22Rv1 (cell line): ENCODE data around the gene MAP3K5.

ENCODE experiments used
- H3K27ac ChIP-seq: fragments of 450-650 bp; 2 replicates; pipeline ENCODE4 v1.5.1; 2017
- ZFX ChIP-seq: fragments of 450-650 bp; IDR thresholded peaks from 2 replicates; pipeline ENCODE4 v1.6.1; 2017; ENCODE audit warnings: antibody characterized with exemption, borderline replicate concordance
- TF ChIP-seq, protein P1 (sequence below): fragments of 450-650 bp; IDR thresholded peaks from 2 replicates; pipeline ENCODE4 v1.5.1; 2017; ENCODE audit warnings: mild to moderate bottlenecking

The MAP3K5 gene

DNA sequence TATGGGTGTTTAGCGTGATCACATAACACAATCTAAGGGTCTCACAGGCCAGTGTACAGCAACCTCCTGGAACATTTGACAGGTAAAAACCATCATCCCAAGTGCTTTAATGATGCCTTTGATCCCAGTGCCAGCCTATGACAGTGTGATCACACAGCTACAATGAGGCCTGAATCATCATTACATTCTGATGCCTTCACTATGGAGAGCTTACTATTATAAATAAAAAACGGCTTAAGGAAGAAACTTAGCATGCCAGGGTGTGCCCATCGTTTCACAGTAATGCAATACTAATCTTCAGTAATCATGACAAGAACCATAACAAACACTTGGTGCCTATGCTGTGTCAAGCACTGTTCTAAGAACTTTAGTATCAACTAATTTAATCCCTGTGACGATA, 253.4 kb downstream of the MAP3K5 start:
- TF ChIP-seq, protein P1, sequence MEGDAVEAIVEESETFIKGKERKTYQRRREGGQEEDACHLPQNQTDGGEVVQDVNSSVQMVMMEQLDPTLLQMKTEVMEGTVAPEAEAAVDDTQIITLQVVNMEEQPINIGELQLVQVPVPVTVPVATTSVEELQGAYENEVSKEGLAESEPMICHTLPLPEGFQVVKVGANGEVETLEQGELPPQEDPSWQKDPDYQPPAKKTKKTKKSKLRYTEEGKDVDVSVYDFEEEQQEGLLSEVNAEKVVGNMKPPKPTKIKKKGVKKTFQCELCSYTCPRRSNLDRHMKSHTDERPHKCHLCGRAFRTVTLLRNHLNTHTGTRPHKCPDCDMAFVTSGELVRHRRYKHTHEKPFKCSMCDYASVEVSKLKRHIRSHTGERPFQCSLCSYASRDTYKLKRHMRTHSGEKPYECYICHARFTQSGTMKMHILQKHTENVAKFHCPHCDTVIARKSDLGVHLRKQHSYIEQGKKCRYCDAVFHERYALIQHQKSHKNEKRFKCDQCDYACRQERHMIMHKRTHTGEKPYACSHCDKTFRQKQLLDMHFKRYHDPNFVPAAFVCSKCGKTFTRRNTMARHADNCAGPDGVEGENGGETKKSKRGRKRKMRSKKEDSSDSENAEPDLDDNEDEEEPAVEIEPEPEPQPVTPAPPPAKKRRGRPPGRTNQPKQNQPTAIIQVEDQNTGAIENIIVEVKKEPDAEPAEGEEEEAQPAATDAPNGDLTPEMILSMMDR = no peak
- no peak for TF ChIP-seq ZFX
- no peak overlapping the region for H3K27ac ChIP-seq

DNA sequence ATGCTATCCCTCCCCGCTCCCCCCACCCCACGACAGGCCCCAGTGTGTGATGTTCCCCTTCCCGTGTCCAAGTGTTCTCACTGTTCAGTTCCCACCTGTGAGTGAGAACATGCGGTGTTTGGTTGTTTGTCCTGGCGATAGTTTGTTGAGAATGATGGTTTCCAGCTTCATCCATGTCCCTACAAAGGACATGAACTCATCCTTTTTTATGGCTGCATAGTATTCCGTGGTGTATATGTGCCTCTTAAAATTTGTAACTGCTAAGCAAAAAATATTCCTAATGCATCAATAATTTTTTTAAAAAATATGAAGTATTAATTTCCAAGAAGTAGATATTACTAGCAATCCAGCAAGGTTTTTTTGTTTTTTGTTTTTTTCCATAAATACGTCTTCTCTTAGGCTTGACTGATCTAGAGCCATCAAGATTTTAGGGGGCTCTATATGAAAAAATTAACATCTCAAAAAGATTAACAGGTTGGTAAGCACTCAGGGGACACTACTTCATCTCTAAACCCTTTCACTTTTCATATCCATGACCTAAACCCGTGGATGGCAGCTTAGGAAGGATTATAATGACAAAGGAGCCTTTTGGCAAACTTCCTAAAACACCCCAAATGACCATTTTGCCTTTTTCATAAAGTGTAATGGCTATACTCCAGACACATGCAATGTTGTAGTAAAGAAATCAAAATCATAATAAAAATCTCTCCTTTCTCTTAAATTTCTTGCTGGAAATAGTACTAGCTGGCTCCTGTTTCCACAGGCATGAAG, 256.2 kb downstream of the MAP3K5 start:
- TF ChIP-seq, protein P1 = no peak
- TF ChIP-seq ZFX = no peak
- no peak overlapping the region for H3K27ac ChIP-seq

DNA sequence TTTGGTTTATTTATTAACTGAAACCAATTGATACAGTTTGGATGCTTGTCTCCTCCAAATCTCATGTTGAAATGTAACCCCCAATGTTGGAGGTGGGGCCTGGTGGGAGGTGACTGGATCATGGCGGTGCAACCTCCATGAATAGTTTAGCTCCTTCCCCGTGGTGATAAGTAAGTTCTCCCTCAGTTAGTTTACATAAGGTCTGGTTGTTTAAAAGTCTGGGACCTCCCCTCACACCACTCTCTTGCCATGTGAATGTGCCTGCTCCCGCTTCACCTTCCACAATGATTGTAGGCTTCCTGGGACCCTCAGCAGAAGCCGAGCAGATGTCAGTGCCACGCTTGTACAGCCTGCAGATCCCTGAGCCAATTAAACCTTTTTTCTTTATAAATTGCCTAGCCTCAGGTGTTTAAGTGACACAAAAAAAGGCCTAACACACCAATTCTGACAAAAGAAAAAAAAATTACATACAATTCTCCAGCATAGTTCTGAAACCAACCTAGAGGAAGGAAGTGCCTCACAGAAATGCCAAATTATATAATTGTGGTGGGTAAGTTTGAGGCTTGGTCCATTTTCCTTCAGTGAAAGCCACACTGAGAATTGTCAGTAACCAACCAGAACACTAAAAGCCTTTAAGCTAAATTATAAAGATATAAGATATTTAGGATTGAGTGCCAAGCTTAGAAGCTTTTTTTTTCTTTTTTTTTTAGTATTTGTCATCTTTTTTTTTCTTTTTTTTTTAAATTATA, 257.1 kb downstream of the MAP3K5 start:
- TF ChIP-seq ZFX = no peak
- TF ChIP-seq, protein P1 = no peak
- H3K27ac ChIP-seq = no peak overlapping the region

DNA sequence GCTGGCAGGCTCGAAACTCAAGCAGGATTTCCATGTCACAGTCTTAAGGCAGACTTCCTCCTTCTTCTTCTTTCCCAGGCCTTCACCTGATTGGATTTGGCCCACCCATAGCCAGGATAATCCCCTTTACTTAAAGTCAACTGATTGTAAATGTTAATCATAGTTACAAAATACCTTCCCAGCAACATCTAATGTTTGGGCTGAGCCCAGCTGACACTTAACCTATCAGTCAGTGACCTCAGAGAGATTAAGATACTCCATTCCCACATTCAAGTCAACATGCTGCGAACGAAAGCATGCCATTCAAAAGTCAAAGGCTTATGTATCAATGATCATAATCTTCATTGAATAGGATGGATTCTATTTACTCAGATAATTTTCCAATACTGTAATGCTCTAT, 258.0 kb downstream of the MAP3K5 start:
- TF ChIP-seq ZFX = no peak
- TF ChIP-seq, protein P1 = no peak
- H3K27ac ChIP-seq = no peak overlapping the region

DNA sequence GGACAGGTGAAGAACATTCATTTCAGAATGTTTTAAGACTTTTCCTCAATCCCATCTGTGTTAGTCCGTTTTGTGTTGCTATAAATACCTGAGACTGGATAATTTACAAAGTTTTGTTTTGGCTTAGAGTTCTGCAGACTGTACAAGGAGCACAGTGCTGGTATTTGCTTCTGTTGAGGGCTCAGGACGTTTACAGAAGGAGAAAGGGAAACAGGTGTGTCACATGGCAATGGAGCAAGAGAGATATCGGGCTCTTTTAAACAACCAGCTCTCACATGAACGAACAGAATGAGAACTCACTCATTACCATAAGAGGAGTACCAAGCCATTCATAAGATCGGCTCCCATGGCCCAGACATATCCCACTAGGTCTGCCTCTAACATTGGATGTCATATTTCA, 258.8 kb downstream of the MAP3K5 start:
- H3K27ac ChIP-seq = no peak overlapping the region
- TF ChIP-seq, protein P1 = no peak
- no peak for TF ChIP-seq ZFX

DNA sequence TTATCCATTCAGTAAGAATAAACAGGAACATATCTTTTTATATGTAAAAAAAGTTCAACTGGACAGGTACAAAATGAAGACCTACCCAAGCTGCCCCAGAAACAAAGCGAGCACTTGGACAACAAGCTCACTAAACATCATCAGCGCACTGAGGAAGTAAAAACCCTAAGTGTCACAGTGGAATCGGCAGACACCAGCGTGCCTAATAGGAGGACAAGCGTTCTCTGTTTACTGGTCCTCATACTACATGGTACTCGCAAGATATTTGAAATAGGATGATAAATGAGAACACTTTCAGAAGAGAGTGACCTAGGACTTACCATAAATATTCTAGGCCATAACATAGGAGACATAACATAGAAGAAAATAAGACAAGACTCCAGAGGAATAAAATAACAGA, 260.2 kb downstream of the MAP3K5 start:
- no peak overlapping the region for H3K27ac ChIP-seq
- TF ChIP-seq, protein P1 = no peak
- TF ChIP-seq ZFX = no peak

DNA sequence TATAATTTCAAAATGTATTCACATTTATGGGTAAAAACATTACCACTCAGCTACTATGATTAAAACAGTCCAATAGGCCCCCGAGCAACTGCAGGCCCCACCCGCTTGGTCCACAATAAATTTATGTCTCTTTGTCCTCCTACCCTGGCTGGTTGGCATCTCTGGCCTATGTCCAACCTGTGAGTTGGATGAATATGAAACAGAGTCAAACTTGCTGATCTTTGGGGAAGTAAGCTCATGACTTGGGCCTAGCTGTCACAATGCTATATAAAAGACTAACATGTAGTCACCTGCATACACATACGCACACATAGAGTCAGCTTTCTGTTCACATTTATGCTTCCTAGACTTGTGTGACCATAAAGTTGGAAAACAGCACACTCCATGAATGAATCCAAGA, 262.6 kb downstream of the MAP3K5 start:
- TF ChIP-seq, protein P1 = no peak
- H3K27ac ChIP-seq = no peak overlapping the region
